ENCODE data around the gene KCTD12.

DNA sequence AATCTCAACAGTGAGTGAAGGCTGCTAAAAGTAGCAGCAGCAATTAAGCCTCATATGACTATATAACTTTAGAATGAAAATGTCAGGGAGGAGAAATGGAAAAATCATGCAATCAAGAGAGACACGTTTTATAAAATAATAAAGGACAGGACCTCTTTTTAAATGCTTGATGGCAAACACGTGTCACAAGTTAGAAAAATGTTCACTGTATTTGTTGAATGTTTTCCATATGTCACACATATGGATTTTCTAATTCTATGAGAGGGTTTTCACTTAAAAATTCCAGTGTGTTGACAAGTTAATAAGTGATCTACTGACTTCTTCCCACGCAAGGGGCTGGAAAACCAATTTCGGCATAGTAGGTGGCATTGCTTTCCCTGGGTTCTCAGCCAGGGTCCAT is 27.7 kb upstream of the KCTD12 start:
- TF ChIP-seq, protein P1, sequence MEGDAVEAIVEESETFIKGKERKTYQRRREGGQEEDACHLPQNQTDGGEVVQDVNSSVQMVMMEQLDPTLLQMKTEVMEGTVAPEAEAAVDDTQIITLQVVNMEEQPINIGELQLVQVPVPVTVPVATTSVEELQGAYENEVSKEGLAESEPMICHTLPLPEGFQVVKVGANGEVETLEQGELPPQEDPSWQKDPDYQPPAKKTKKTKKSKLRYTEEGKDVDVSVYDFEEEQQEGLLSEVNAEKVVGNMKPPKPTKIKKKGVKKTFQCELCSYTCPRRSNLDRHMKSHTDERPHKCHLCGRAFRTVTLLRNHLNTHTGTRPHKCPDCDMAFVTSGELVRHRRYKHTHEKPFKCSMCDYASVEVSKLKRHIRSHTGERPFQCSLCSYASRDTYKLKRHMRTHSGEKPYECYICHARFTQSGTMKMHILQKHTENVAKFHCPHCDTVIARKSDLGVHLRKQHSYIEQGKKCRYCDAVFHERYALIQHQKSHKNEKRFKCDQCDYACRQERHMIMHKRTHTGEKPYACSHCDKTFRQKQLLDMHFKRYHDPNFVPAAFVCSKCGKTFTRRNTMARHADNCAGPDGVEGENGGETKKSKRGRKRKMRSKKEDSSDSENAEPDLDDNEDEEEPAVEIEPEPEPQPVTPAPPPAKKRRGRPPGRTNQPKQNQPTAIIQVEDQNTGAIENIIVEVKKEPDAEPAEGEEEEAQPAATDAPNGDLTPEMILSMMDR (IDR thresholded peaks at IDR 0.05), result no peak
- TF ChIP-seq POLR2A (IDR thresholded peaks at IDR 0.05), result no peak
- no peak for TF ChIP-seq POLR2AphosphoS5 (IDR thresholded peaks at IDR 0.05)
- TF ChIP-seq EP300 (IDR thresholded peaks at IDR 0.05; ENCODE audit: low read depth), result no peak
